ENCODE results near the gene ARID1B. TPM values are rescaled to one million over a fixed set of nuclear protein-coding genes. Genes with fewer than 3 reads are reported as not detected.

The ARID1B gene
- total and polyA plus RNA-seq, 2 of the 13 experiments (the other 11 are each of a cell fraction or from before 2014, with no cell fraction given): 20.1 to 32.6 TPM

- WGBS (ENCODE audit: low lambda C conversion rate): 97% methylated on average over 4 of the region's 4 CpGs
- H3K79me2 ChIP-seq (ENCODE audit: insufficient read depth, low read length): no peaks in the 10 kb centered on the region
- H3K9ac ChIP-seq (ENCODE audit: insufficient read depth, low read depth, low read length): no peak overlapping the region
- H2AFZ ChIP-seq (ENCODE audit: low read length): no peak overlapping the region
- H3K27me3 ChIP-seq (ENCODE audit: control insufficient read depth in 1 of 2, insufficient read depth in 2 of 2, low read length in 2 of 2): no peaks in the 10 kb centered on the region
- H3K36me3 ChIP-seq (replicated peaks in 1 of 2; ENCODE audit: control insufficient read depth in 1 of 2, insufficient read depth in 2 of 2, low read length in 2 of 2): peaks cover 0 to 1% of the 10 kb centered on the region in 2 experiments; a peak in 2 of 5 replicates
- no peaks in the 10 kb centered on the region for H4K20me1 ChIP-seq (ENCODE audit: insufficient read depth, low read length)
- intact Hi-C loops (cut with micrococcal nuclease; ENCODE audit: unreplicated experiment): no loop called here
- TF ChIP-seq RBM22 (optimal IDR thresholded peaks at IDR 0.05; ENCODE audit: low read length) (peak; percentile 49), AHR (CRISPR knock-in tag; IDR thresholded peaks at IDR 0.05) (no peak), ATF7 (IDR thresholded peaks at IDR 0.05) (peak; percentile 66), ATF7 (CRISPR knock-in tag; IDR thresholded peaks at IDR 0.05) (no peak), NBN (conservative IDR thresholded peaks at IDR 0.05) (no peak)
- no TSS peak for BruUV-seq (replicated peaks)
- in situ Hi-C loops (cut with HindIII; ENCODE audit: extremely low pct_ligation_motif_present, low pct_unique_long_range_greater_than_20kb): no loop called here
- H3K27ac ChIP-seq (ENCODE audit: extremely low read length, insufficient read depth, low read length): no peak overlapping the region
- no peak overlapping the region for H3K4me2 ChIP-seq (ENCODE audit: low read depth, low read length)
- POLR2A ChIA-PET: no interaction called here
- no peak for DNase-seq (ENCODE audit: low spot score)
- no peak overlapping the region for H3K4me3 ChIP-seq (replicated peaks in 1 of 3; ENCODE audit: insufficient read depth in 1 of 3, low read depth in 2 of 3, low read length in 3 of 3)
- FAIRE-seq: no peak
- ATAC-seq: no peak
- peaks cover 7% of the 10 kb centered on the region; the same call in 1 of the 2 replicates for H3K4me1 ChIP-seq (ENCODE audit: insufficient read depth, low read length)
- CTCF ChIA-PET (ENCODE audit: low intra/inter-chr PET ratio, low total read pairs): no interaction called here
- H3K9me3 ChIP-seq (ENCODE audit: low read length): no peaks in the 10 kb centered on the region
Observed at GRCh38 chr6:157054531-157054979, 277.4 kb downstream of the ARID1B start.

- no peak overlapping the region for H3K4me3 ChIP-seq (replicated peaks in 1 of 3; ENCODE audit: insufficient read depth in 1 of 3, low read depth in 2 of 3, low read length in 3 of 3)
- DNase-seq (ENCODE audit: low spot score): no peak
- CTCF ChIA-PET (ENCODE audit: low intra/inter-chr PET ratio, low total read pairs): no interaction called here
- H3K9ac ChIP-seq (ENCODE audit: insufficient read depth, low read depth, low read length): no peak overlapping the region
- H3K4me1 ChIP-seq (ENCODE audit: insufficient read depth, low read length): peaks cover 7% of the 10 kb centered on the region; the same call in 1 of the 2 replicates
- no peaks in the 10 kb centered on the region for H3K79me2 ChIP-seq (ENCODE audit: insufficient read depth, low read length)
- in situ Hi-C loops (cut with HindIII; ENCODE audit: extremely low pct_ligation_motif_present, low pct_unique_long_range_greater_than_20kb) (no loop called here), intact Hi-C loops (cut with micrococcal nuclease; ENCODE audit: unreplicated experiment) (no loop called here)
- no peaks in the 10 kb centered on the region for H3K27me3 ChIP-seq (ENCODE audit: control insufficient read depth in 1 of 2, insufficient read depth in 2 of 2, low read length in 2 of 2)
- H3K4me2 ChIP-seq (ENCODE audit: low read depth, low read length): no peak overlapping the region
- ATAC-seq: no peak; the same call in 2 of the 3 replicates
- WGBS (ENCODE audit: low lambda C conversion rate): 98% methylated on average over 3 of the region's 3 CpGs
- H3K36me3 ChIP-seq (replicated peaks in 1 of 2; ENCODE audit: control insufficient read depth in 1 of 2, insufficient read depth in 2 of 2, low read length in 2 of 2): peaks cover 0 to 1% of the 10 kb centered on the region in 2 experiments; a peak in 3 of 5 replicates
- POLR2A ChIA-PET: no interaction called here
- TF ChIP-seq ZMAT5 (CRISPR knock-in tag; IDR thresholded peaks at IDR 0.05; ENCODE audit: borderline replicate concordance, low read depth) (no peak), ZNF337 (CRISPR knock-in tag; IDR thresholded peaks at IDR 0.05; ENCODE audit: borderline replicate concordance, low read depth) (no peak), ZNF772 (CRISPR knock-in tag; IDR thresholded peaks at IDR 0.05) (peak; percentile 77; the same call in 1 of the 2 replicates)
- no TSS peak for BruUV-seq (replicated peaks)
- FAIRE-seq: no peak
- no peaks in the 10 kb centered on the region for H3K9me3 ChIP-seq (ENCODE audit: low read length)
- no peaks in the 10 kb centered on the region for H4K20me1 ChIP-seq (ENCODE audit: insufficient read depth, low read length)
- no peak overlapping the region for H2AFZ ChIP-seq (ENCODE audit: low read length)
- H3K27ac ChIP-seq (ENCODE audit: extremely low read length, insufficient read depth, low read length): no peak overlapping the region
Observed at GRCh38 chr6:157055863-157056262, 278.7 kb downstream of the ARID1B start.
